Measurements from ENCODE around the gene TKT.

TKT gene

GRCh38 chr3:53239800-53240199 is 16.0 kb downstream of the TKT start:
- no peak for DNase-seq

- DNase-seq, result no peak
Observed at GRCh38 chr3:53238886-53239285, 16.9 kb downstream of the TKT start.

- no peak for DNase-seq
Observed at GRCh38 chr3:53238051-53238850, 17.6 kb downstream of the TKT start.

GRCh38 chr3:53236112-53236841 is 19.5 kb downstream of the TKT start:
- DNase-seq, result no peak

- no peak for DNase-seq
Observed at GRCh38 chr3:53235545-53235944, 20.3 kb downstream of the TKT start.

GRCh38 chr3:53234841-53235232 is 21.0 kb downstream of the TKT start:
- DNase-seq, result no peak

GRCh38 chr3:53234130-53234840 is 21.5 kb downstream of the TKT start:
- no peak for DNase-seq

- DNase-seq, result no peak
Observed at GRCh38 chr3:53232641-53233377, 23.0 kb downstream of the TKT start.

- no peak for DNase-seq
Observed at GRCh38 chr3:53231532-53232511, 24.0 kb downstream of the TKT start.

GRCh38 chr3:53230789-53231188 is 25.0 kb downstream of the TKT start:
- no peak for DNase-seq

- no peak for DNase-seq
Observed at GRCh38 chr3:53230041-53230621, 25.7 kb downstream of the TKT start.

- no peak for DNase-seq
Observed at GRCh38 chr3:53229606-53230005, 26.2 kb downstream of the TKT start.

GRCh38 chr3:53229171-53229570 is 26.7 kb downstream of the TKT start:
- no peak for DNase-seq

- DNase-seq, result no peak
Observed at GRCh38 chr3:53227993-53228885, 27.6 kb downstream of the TKT start.

GRCh38 chr3:53226841-53227407 is 28.9 kb downstream of the TKT start:
- DNase-seq, result no peak

GRCh38 chr3:53226142-53226840 is 29.5 kb downstream of the TKT start:
- DNase-seq, result no peak

GRCh38 chr3:53225651-53226050 is 30.2 kb downstream of the TKT start:
- DNase-seq, result no peak

GRCh38 chr3:53225181-53225580 is 30.6 kb downstream of the TKT start:
- DNase-seq, result no peak

GRCh38 chr3:53224536-53224935 is 31.3 kb downstream of the TKT start:
- DNase-seq, result no peak
